Calu3 (cell line): Measurements from ENCODE around the gene ZDHHC12. TPM values are rescaled to one million over a fixed set of nuclear protein-coding genes. Genes with fewer than 3 reads are reported as not detected.

ENCODE experiments used
- BruUV-seq: library from RNA; stranded (reverse); fragments of 400-500 nt; replicated peaks from 2 replicates; lab custom pipeline; 2021; lab: Mats Ljungman, UMichigan
- CTCF ChIA-PET: fragments of 300-600 bp; sonication (Branson Sonifier 250); formaldehyde crosslinking; loops from one replicate; lab custom pipeline; 2022; ENCODE audit warnings: antibody characterized with exemption; lab: Charles Lee
- DNase-seq: peaks from one replicate; pipeline ENCODE4 v3.0.0; 2022
- H3K27ac Mint-ChIP-seq: one replicate; pipeline ENCODE4 v1.8.0; 2022; ENCODE audit warnings: mixed read lengths; ENCODE audit not compliant: unreplicated experiment
- H3K27me3 Mint-ChIP-seq: one replicate; pipeline ENCODE4 v1.8.0; 2022; ENCODE audit warnings: mixed read lengths; ENCODE audit not compliant: unreplicated experiment
- H3K36me3 Mint-ChIP-seq: one replicate; pipeline ENCODE4 v1.8.0; 2022; ENCODE audit warnings: mild to moderate bottlenecking, moderate library complexity, mixed read lengths; ENCODE audit not compliant: insufficient read depth, unreplicated experiment
- H3K4me1 Mint-ChIP-seq: one replicate; pipeline ENCODE4 v1.8.0; 2022; ENCODE audit warnings: mild to moderate bottlenecking, low read depth, mixed read lengths; ENCODE audit not compliant: unreplicated experiment
- H3K4me3 Mint-ChIP-seq: one replicate; pipeline ENCODE4 v1.8.0; 2022; ENCODE audit warnings: mild to moderate bottlenecking, low read depth, moderate library complexity, mixed read lengths; ENCODE audit not compliant: unreplicated experiment
- H3K9me3 Mint-ChIP-seq: one replicate; pipeline ENCODE4 v1.8.0; 2022; ENCODE audit warnings: low read depth, mixed read lengths; ENCODE audit not compliant: unreplicated experiment
- CTCF ChIP-seq: fragments of 200-600 bp; IDR thresholded peaks from one replicate; pipeline ENCODE4 v1.8.0; 2022; ENCODE audit warnings: antibody characterized with exemption; ENCODE audit not compliant: unreplicated experiment
- intact Hi-C: fragments of 100-400 bp; cut with micrococcal nuclease; formaldehyde crosslinking; loops from one replicate; pipeline ENCODE4 v1.10.0; 2022; ENCODE audit not compliant: unreplicated experiment
- total RNA-seq: library from RNA; stranded (reverse); gene quantifications from 2 replicates; pipeline ENCODE4 v1.2.3, GENCODE V29; 2022

Gene ZDHHC12
- total RNA-seq, 1 experiment from 2014 or later = 35.4 TPM

- Mint-ChIP-seq H3K27ac (no peak overlapping the region), H3K4me3 (no peak overlapping the region), H3K27me3 (no peaks in the 10 kb centered on the region), H3K36me3 (peaks cover 27% of the 10 kb centered on the region), H3K4me1 (peaks cover 8% of the 10 kb centered on the region), H3K9me3 (no peaks in the 10 kb centered on the region)
- CTCF ChIA-PET = no interaction called here
- TF ChIP-seq CTCF = no peak
- intact Hi-C loops = no loop called here
- BruUV-seq = no TSS peak
- no peak for DNase-seq
Observed at GRCh38 chr9:128727640-128728248, 3.8 kb upstream of the ZDHHC12 start.

- Mint-ChIP-seq H3K9me3 (no peaks in the 10 kb centered on the region), H3K36me3 (peaks cover 36% of the 10 kb centered on the region)
- intact Hi-C loops = no loop called here
Observed at GRCh38 chr9:128724744-128725211, 851 bp upstream of the ZDHHC12 start.

GRCh38 chr9:128723352-128723865 is 518 bp downstream of the ZDHHC12 start:
- intact Hi-C loops = no loop called here
- CTCF ChIA-PET = interaction anchor here (1.1 kb wide), 1 partner anchor 88 kb away, joined by 6 read pairs; no protein-coding TSS in a partner anchor
- no peaks in the 10 kb centered on the region for H3K9me3 Mint-ChIP-seq

More at GRCh38 chr9:128724744-128725211, 851 bp upstream of the ZDHHC12 start:
- Mint-ChIP-seq H3K27me3 (no peaks in the 10 kb centered on the region), H3K4me3 (peak overlapping the region; percentile 97), H3K27ac (peak overlapping the region; percentile 79), H3K4me1 (peaks cover 13% of the 10 kb centered on the region)
- no peak for TF ChIP-seq CTCF
- peak; percentile 40 for DNase-seq
- CTCF ChIA-PET = interaction anchor here (0.5 to 1.4 kb wide), 5 partner anchors 8 to 93 kb away, joined by 3 to 6 read pairs (median 4); partner anchors contain the start of gene ENDOG
- BruUV-seq = no TSS peak

More at GRCh38 chr9:128723352-128723865, 518 bp downstream of the ZDHHC12 start:
- Mint-ChIP-seq H3K27ac (peak overlapping the region; percentile 98), H3K36me3 (peaks cover 36% of the 10 kb centered on the region), H3K27me3 (no peaks in the 10 kb centered on the region), H3K4me1 (peaks cover 13% of the 10 kb centered on the region), H3K4me3 (peak overlapping the region; percentile 97)
- TSS peak; percentile 68 for BruUV-seq
- DNase-seq = no peak
- TF ChIP-seq CTCF = no peak
